PC-3 (cell line): ENCODE data around the gene IRF5.

Source experiments
- EZH2 ChIP-seq: fragments of 300-600 bp; sonication (generic); IDR thresholded peaks from one replicate; pipeline ENCODE4 v1.6.1; 2017; ENCODE audit warnings: antibody characterized with exemption, mild to moderate bottlenecking, low read length; ENCODE audit not compliant: unreplicated experiment
- EZH2phosphoT487 ChIP-seq: fragments of 300-600 bp; sonication (generic); IDR thresholded peaks from 2 replicates; pipeline ENCODE4 v1.6.1; 2018; ENCODE audit warnings: mild to moderate bottlenecking, antibody characterized with exemption, low read length, borderline replicate concordance
- TF ChIP-seq, protein P1 (sequence below): fragments of 300-600 bp; sonication (generic); conservative IDR thresholded peaks from 2 replicates; pipeline ENCODE4 v1.5.1; 2017; ENCODE audit warnings: antibody characterized with exemption, low read depth, mild to moderate bottlenecking, low read length

DNA sequence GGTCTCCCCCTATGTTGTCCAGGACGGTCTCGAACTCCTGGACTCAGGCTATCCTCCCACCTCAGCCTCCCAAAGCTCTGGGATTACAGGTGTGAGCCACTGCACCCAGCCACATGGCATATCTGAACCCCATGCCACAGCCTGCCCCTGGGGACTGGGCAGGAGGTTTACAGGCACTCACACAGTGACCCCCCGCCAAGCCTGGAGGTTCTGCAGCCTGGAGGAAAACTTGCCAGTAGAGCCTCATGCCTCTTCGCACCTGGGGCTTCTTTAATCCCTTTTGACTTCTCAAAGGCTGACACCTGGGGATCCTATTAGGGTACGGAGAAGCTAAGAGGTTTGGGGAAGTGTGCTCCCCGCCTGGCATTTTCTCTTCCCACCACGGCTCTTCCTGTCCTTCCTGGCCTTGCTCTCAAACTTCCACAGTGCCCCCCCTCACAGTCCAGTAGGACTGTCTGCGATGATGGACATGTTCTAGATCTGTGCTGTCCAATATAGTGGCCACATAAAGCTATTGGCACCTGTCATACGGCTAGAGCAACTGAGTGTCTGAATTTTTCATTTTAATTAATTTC is 15.8 kb upstream of the IRF5 start:
- TF ChIP-seq, protein P1, sequence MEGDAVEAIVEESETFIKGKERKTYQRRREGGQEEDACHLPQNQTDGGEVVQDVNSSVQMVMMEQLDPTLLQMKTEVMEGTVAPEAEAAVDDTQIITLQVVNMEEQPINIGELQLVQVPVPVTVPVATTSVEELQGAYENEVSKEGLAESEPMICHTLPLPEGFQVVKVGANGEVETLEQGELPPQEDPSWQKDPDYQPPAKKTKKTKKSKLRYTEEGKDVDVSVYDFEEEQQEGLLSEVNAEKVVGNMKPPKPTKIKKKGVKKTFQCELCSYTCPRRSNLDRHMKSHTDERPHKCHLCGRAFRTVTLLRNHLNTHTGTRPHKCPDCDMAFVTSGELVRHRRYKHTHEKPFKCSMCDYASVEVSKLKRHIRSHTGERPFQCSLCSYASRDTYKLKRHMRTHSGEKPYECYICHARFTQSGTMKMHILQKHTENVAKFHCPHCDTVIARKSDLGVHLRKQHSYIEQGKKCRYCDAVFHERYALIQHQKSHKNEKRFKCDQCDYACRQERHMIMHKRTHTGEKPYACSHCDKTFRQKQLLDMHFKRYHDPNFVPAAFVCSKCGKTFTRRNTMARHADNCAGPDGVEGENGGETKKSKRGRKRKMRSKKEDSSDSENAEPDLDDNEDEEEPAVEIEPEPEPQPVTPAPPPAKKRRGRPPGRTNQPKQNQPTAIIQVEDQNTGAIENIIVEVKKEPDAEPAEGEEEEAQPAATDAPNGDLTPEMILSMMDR, result no peak
- no peak for TF ChIP-seq EZH2
- no peak for TF ChIP-seq EZH2phosphoT487
